Right lobe of liver (tissue), 6 donors: ENCODE measurements around the gene GRM5. TPM values are rescaled to one million over a fixed set of nuclear protein-coding genes. Genes with fewer than 3 reads are reported as not detected.

Experiments used
- ATAC-seq, 4 donors: fragments of 200-7000 bp; cut with Tn5 transposase; one replicate each; pipeline ENCODE4 v1.9.1; 2020; ENCODE audit warnings: mild to moderate bottlenecking in 4 of 4, moderate library complexity in 4 of 4
- DNase-seq, 3 donors: peaks; one replicate each; pipeline ENCODE4 v3.0.0-alpha.2; 2020
- H3K27ac ChIP-seq, 3 donors: fragments of 200-600 bp; one replicate each; pipeline ENCODE4 v1.8.0; 2022
- H3K27me3 ChIP-seq, 2 donors: fragments of 200-600 bp; one replicate each; pipeline ENCODE4 v1.8.0; 2022
- H3K36me3 ChIP-seq, 4 donors: fragments of 200-600 bp; sonication (generic) in 1 of 4; one replicate each; pipeline versions ENCODE4 v1.5.1 to v1.8.0; 2017 to 2022; ENCODE audit warnings: control low read depth in 1 of 4
- H3K4me1 ChIP-seq, 4 donors: fragments of 200-600 bp; sonication (generic) in 1 of 4; one replicate each; pipeline versions ENCODE4 v1.5.1 to v1.8.0; 2017 to 2022; ENCODE audit warnings: control low read depth in 1 of 4
- H3K4me3 ChIP-seq, 3 donors: fragments of 200-600 bp; one replicate each; pipeline ENCODE4 v1.8.0; 2022
- H3K9me3 ChIP-seq, 4 donors: fragments of 200-600 bp; sonication (generic) in 1 of 4; one replicate each; pipeline versions ENCODE4 v1.5.1 to v1.8.0; 2017 to 2022; ENCODE audit warnings: control low read depth in 1 of 4
- POLR2A ChIP-seq: fragments of 450-650 bp; IDR thresholded peaks from one replicate; pipeline ENCODE4 v1.6.1; 2017; ENCODE audit warnings: antibody characterized with exemption, mild to moderate bottlenecking
- WGBS: methylation state at CpG from one replicate; pipeline ENCODE4 v1.1.6; 2018; ENCODE audit warnings: low coverage, low lambda C conversion rate; ENCODE audit not compliant: insufficient coverage; ENCODE audit errors: missing lambda C conversion rate; 5-methylcytosine and 5-hydroxymethylcytosine counted together
- intact Hi-C, 2 donors: fragments of 100-400 bp; cut with DNase I; formaldehyde crosslinking; loops; one replicate each; pipeline versions ENCODE4 v1.11.2 to v1.14.1; 2022
- total RNA-seq, 6 experiments: library from RNA; depleted of rRNA in 2 of 6; stranded (reverse); fragments of >200 nt in 2 of 6; fragmentation: NEBNext Ultra II Directional in 3 of 6; extraction: Animal tissue kit (Norgen Biotek cat#: 25700) in 3 of 6; gene quantifications; one replicate each; pipeline versions ENCODE4 v1.1.0 to v1.2.4, GENCODE V29; 2016 to 2023
- TF ChIP-seq, protein P1 (sequence below), 4 donors: fragments of 200-600 bp in 3 of 4; fragments of 450-650 bp in 1 of 4; IDR thresholded peaks; one replicate each; pipeline versions ENCODE4 v1.5.1 to v1.8.0; 2016 to 2022; ENCODE audit warnings: antibody characterized with exemption in 4 of 4, mild to moderate bottlenecking in 2 of 4
- donor health status: DM: no; HTN: yes; CAD: no.
- donor health status: DM: no; HTN: no; CAD: no.
- donor health status: DM: no; HTN: no; CAD: no.
- donor health status: DM: no; HTN: yes; CAD: no.
- donor health status: DM: no; HTN: yes; CAD: no.

The GRM5 gene
- total RNA-seq, 6 experiments from 2014 or later = not detected

DNA sequence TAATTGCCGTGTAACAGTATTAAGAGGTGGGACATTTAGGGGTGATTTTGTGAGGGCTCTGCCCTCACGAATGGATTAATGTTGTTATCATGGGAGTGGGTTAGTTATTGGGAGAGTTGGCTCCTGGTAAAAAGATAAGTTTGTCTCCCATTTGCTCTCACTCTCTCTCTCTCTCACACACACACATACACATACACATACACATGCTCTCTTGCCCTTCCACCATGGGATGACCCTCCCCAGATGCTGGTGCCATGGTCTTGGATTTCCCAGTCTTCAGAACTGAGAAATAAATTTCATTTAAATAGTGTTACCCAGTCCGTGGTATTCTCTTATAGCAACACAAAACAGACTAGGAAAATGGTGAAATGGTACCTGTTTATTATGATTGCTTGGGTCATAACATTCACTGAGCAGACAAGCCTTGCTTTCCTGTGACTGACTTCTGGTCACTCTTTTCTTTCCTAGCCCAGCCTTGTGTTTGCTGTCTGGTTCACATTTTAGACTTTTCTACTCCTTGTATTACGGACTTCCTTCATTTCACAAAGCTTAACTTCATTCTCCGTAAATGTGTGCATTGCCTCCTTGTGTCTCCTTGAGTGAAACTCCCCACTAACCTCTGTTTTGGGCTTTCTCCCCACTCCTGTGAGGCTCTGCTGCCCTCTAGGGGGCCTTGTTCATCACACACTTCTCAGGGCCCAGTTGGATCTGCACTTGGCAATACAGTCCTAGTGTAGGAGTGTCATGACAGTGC, 521.7 kb downstream of the GRM5 start:
- WGBS = 39% methylated on average over 5 of the region's 5 CpGs
- intact Hi-C loops = no loop called here
- peak; percentile 69 to 80 (median 70) for DNase-seq
- Histone ChIP-seq H3K9me3 (no peaks in the 10 kb centered on the region), H3K4me3 (no peak overlapping the region), H3K27me3 (no peaks in the 10 kb centered on the region), H3K27ac (no peak overlapping the region), H3K4me1 (no peaks in the 10 kb centered on the region), H3K36me3 (no peaks in the 10 kb centered on the region)
- no peak for TF ChIP-seq POLR2A
- TF ChIP-seq, protein P1, sequence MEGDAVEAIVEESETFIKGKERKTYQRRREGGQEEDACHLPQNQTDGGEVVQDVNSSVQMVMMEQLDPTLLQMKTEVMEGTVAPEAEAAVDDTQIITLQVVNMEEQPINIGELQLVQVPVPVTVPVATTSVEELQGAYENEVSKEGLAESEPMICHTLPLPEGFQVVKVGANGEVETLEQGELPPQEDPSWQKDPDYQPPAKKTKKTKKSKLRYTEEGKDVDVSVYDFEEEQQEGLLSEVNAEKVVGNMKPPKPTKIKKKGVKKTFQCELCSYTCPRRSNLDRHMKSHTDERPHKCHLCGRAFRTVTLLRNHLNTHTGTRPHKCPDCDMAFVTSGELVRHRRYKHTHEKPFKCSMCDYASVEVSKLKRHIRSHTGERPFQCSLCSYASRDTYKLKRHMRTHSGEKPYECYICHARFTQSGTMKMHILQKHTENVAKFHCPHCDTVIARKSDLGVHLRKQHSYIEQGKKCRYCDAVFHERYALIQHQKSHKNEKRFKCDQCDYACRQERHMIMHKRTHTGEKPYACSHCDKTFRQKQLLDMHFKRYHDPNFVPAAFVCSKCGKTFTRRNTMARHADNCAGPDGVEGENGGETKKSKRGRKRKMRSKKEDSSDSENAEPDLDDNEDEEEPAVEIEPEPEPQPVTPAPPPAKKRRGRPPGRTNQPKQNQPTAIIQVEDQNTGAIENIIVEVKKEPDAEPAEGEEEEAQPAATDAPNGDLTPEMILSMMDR (IDR thresholded peaks at IDR 0.05) = peak; percentile 91 to 96 (median 94)
- peak; percentile 99 to 100 (median 100) for ATAC-seq

DNA sequence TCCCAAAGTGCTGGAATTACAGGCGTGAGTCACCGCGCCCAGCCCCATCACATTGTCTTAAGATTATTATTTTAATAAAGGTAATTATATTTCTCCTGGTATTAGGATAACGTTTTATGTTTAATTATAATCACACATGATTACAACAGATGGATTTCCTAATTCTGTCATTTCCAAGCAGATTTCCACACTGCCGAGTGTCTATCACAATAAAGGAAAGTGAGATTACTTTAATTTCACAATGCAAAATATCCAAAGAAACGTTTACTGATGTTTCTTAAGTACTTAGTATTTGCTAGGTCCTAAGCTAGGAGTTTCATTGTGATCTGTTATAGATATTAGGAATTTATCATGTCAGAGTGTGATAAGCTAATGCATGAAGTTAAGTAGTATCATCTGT, 524.8 kb downstream of the GRM5 start:
- intact Hi-C loops = no loop called here
- no peaks in the 10 kb centered on the region for H3K4me1 ChIP-seq
- no peaks in the 10 kb centered on the region for H3K36me3 ChIP-seq
- no peak overlapping the region for H3K27ac ChIP-seq
- H3K27me3 ChIP-seq = no peaks in the 10 kb centered on the region
- ATAC-seq (no peak), DNase-seq (no peak)
- WGBS = 65% methylated on average over 6 of the region's 6 CpGs
- TF ChIP-seq, protein P1 (IDR thresholded peaks at IDR 0.05) = no peak
- TF ChIP-seq POLR2A = no peak
- no peak overlapping the region for H3K4me3 ChIP-seq
- H3K9me3 ChIP-seq = no peaks in the 10 kb centered on the region

DNA sequence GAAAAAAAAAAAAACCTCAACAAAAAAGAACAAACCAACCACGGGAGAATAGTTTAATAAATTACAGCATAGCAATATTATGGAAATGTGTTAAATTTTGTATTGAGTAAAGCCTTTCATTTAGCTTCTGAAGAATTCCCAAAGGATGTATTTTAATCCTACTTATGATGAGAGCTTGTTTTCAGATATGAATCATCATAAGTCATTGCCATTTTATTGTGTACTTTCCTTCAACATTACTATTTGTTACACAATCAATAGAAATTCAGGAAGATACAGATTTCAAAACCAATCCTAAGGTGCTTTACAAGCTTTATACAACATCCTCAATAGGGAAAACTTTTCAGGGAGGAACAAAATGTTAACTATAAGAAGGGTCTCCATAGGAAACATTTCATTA, 527.7 kb downstream of the GRM5 start:
- no peak overlapping the region for H3K4me3 ChIP-seq
- H3K4me1 ChIP-seq = no peaks in the 10 kb centered on the region
- intact Hi-C loops = no loop called here
- DNase-seq (no peak), ATAC-seq (no peak)
- H3K27me3 ChIP-seq = no peaks in the 10 kb centered on the region
- TF ChIP-seq, protein P1 (IDR thresholded peaks at IDR 0.05) = no peak
- TF ChIP-seq POLR2A = no peak
- WGBS = 67% methylated on average over 1 of the region's 1 CpG
- no peaks in the 10 kb centered on the region for H3K36me3 ChIP-seq
- no peak overlapping the region for H3K27ac ChIP-seq
- H3K9me3 ChIP-seq = no peaks in the 10 kb centered on the region

DNA sequence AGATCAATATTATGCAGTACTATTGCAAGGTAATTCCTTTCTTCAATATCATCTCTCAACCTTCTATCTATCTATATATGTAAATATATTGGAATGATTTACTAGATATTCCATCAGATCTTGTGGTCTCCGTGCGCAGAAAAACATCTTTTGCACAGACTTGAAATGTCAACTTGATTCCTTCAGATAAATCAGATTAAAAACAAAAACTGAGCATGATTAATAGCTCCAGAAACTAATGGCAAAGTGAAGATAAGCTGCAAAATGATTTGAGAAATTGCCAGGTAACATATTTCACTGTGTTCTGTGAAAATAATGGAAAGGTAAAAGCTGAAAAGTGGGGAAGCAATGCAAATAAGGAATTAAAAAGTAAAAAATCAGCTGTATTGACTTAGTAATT, 528.2 kb downstream of the GRM5 start:
- no peak for DNase-seq

More for the DNA sequence above, 528.2 kb downstream of the GRM5 start:
- H3K36me3 ChIP-seq = no peaks in the 10 kb centered on the region
- no peak overlapping the region for H3K27ac ChIP-seq
- no peaks in the 10 kb centered on the region for H3K9me3 ChIP-seq
- intact Hi-C loops = no loop called here
- no peak overlapping the region for H3K4me3 ChIP-seq
- no peaks in the 10 kb centered on the region for H3K27me3 ChIP-seq
- WGBS = 38% methylated on average over 2 of the region's 2 CpGs
- ATAC-seq = no peak
- no peaks in the 10 kb centered on the region for H3K4me1 ChIP-seq
- TF ChIP-seq, protein P1 (IDR thresholded peaks at IDR 0.05) = no peak
- no peak for TF ChIP-seq POLR2A
